Gastrocnemius medialis (tissue), 4 donors: ENCODE data around the gene LATS2.

Experiments
- POLR2A ChIP-seq, 2 donors: fragments of 450-650 bp; IDR thresholded peaks; one replicate each; pipeline ENCODE4 v1.6.1; 2017; ENCODE audit warnings: antibody characterized with exemption in 2 of 2, mild to moderate bottlenecking in 2 of 2, moderate library complexity in 2 of 2
- TF ChIP-seq, protein P1 (sequence below), 5 experiments: fragments of 450-650 bp in 3 of 5; fragments of 200-600 bp in 2 of 5; sonication (generic) in 2 of 5; IDR thresholded peaks in 4 of 5; conservative IDR thresholded peaks in 1 of 5; 1 replicate in 4 of 5; 2 replicates in 1 of 5; pipeline ENCODE4 v1.5.1; 2016 to 2019; ENCODE audit warnings: antibody characterized with exemption in 5 of 5, mild to moderate bottlenecking in 3 of 5, moderate library complexity in 3 of 5

DNA sequence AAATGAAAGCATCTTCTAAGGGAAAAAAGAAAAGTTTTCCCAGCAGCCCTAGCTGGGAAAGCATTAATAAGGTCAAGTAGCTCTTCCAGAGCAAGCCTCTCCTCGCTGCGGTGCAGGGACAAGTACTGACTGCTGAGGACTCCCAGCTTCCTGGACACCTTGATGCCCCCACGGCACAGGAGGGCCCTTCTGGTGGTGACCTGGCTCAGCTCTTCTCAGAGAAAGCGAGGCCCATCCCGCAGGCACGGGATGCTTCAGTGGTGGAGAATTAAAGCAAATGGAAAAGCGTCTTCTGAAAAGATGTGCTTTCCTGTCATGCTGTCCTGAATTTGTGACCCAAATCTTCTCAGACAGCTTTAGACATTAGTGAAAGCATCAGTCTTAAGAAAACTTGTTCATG is 38.8 kb upstream of the LATS2 start:
- TF ChIP-seq, protein P1, sequence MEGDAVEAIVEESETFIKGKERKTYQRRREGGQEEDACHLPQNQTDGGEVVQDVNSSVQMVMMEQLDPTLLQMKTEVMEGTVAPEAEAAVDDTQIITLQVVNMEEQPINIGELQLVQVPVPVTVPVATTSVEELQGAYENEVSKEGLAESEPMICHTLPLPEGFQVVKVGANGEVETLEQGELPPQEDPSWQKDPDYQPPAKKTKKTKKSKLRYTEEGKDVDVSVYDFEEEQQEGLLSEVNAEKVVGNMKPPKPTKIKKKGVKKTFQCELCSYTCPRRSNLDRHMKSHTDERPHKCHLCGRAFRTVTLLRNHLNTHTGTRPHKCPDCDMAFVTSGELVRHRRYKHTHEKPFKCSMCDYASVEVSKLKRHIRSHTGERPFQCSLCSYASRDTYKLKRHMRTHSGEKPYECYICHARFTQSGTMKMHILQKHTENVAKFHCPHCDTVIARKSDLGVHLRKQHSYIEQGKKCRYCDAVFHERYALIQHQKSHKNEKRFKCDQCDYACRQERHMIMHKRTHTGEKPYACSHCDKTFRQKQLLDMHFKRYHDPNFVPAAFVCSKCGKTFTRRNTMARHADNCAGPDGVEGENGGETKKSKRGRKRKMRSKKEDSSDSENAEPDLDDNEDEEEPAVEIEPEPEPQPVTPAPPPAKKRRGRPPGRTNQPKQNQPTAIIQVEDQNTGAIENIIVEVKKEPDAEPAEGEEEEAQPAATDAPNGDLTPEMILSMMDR (IDR thresholded peaks at IDR 0.05 in 4 of 5, conservative IDR thresholded peaks at IDR 0.05 in 1 of 5): no peak
- no peak for TF ChIP-seq POLR2A (IDR thresholded peaks at IDR 0.05)
